ENCODE data around the gene ATPAF1.

DNA sequence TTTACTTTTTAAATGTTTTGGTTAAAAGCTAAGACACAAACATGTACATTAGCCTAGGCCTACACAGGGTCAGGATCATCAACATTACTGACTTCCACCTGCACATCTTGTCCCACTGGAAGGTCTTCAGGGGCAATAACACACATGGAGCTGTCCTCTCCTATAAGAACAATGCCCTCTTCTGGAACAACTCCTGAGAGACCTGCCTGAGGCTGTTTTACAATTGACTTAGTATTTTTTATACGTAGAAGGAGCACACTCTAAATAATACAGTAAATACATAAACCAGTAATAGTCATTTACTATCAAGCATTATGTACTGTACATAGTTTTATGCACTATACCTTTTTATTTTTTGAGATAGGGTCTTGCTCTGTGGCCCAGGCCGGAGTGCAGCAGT lies 37.4 kb downstream of the ATPAF1 start:
- no peak for TF ChIP-seq YY1 (IDR thresholded peaks at IDR 0.05; ENCODE audit: low read depth)
- no peak for TF ChIP-seq GABPA (IDR thresholded peaks at IDR 0.05; ENCODE audit: low read depth)
- TF ChIP-seq RCOR1 (IDR thresholded peaks at IDR 0.05; ENCODE audit: low read length) = no peak
- TF ChIP-seq, protein P1, sequence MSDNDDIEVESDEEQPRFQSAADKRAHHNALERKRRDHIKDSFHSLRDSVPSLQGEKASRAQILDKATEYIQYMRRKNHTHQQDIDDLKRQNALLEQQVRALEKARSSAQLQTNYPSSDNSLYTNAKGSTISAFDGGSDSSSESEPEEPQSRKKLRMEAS (IDR thresholded peaks at IDR 0.05; ENCODE audit: low read depth) = no peak
- TF ChIP-seq TAF1 (IDR thresholded peaks at IDR 0.05; ENCODE audit: borderline replicate concordance, low read depth, low read length) = no peak
- TF ChIP-seq EZH2phosphoT487 (IDR thresholded peaks at IDR 0.05; ENCODE audit: borderline replicate concordance, low read depth) = no peak
- TF ChIP-seq, protein P2, sequence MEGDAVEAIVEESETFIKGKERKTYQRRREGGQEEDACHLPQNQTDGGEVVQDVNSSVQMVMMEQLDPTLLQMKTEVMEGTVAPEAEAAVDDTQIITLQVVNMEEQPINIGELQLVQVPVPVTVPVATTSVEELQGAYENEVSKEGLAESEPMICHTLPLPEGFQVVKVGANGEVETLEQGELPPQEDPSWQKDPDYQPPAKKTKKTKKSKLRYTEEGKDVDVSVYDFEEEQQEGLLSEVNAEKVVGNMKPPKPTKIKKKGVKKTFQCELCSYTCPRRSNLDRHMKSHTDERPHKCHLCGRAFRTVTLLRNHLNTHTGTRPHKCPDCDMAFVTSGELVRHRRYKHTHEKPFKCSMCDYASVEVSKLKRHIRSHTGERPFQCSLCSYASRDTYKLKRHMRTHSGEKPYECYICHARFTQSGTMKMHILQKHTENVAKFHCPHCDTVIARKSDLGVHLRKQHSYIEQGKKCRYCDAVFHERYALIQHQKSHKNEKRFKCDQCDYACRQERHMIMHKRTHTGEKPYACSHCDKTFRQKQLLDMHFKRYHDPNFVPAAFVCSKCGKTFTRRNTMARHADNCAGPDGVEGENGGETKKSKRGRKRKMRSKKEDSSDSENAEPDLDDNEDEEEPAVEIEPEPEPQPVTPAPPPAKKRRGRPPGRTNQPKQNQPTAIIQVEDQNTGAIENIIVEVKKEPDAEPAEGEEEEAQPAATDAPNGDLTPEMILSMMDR (IDR thresholded peaks at IDR 0.05) = no peak
- TF ChIP-seq, protein P3, sequence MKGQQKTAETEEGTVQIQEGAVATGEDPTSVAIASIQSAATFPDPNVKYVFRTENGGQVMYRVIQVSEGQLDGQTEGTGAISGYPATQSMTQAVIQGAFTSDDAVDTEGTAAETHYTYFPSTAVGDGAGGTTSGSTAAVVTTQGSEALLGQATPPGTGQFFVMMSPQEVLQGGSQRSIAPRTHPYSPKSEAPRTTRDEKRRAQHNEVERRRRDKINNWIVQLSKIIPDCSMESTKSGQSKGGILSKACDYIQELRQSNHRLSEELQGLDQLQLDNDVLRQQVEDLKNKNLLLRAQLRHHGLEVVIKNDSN (IDR thresholded peaks at IDR 0.05; ENCODE audit: borderline replicate concordance, low read depth) = no peak
- no peak for TF ChIP-seq RAD21 (IDR thresholded peaks at IDR 0.05; ENCODE audit: low read length)
- TF ChIP-seq TEAD4 (IDR thresholded peaks at IDR 0.05; ENCODE audit: borderline replicate concordance, insufficient read depth) = no peak
- no peak for TF ChIP-seq RFX5 (IDR thresholded peaks at IDR 0.05; ENCODE audit: low read length)
- TF ChIP-seq EP300 (IDR thresholded peaks at IDR 0.05; ENCODE audit: borderline replicate concordance in 1 of 2, low read depth in 1 of 2, low read length in 1 of 2) = no peak
- TF ChIP-seq CHD2 (IDR thresholded peaks at IDR 0.05; ENCODE audit: low read length, partially characterized antibody) = no peak
- no peak for TF ChIP-seq FOSL2 (IDR thresholded peaks at IDR 0.05; ENCODE audit: borderline replicate concordance, low read depth)
